LNCaP clone FGC (cell line): ENCODE measurements around the gene IGF2BP1.
A peak's percentile ranks its signal among the peaks of the same experiment; 100 is the strongest.
"Not testable (repeated sequence)": the region's sequence is repeated elsewhere in the genome, so short reads cannot be mapped to it uniquely, and the experiment has no call there.

Experiments used
- DNase-seq: peaks from one replicate; pipeline ENCODE4 v3.0.0-alpha.2; 2011; ENCODE audit warnings: low read depth
- H3K4me3 ChIP-seq: 2 replicates; pipeline ENCODE4 v1.5.1; 2011; ENCODE audit warnings: mild to moderate bottlenecking, low read depth, low read length, control low read depth
- TF ChIP-seq, protein P1 (sequence below): IDR thresholded peaks from 2 replicates; pipeline ENCODE4 v1.5.1; 2012; ENCODE audit warnings: mild to moderate bottlenecking; ENCODE audit not compliant: control insufficient read depth, insufficient read depth; ENCODE audit errors: extremely low read depth

IGF2BP1 gene

DNA sequence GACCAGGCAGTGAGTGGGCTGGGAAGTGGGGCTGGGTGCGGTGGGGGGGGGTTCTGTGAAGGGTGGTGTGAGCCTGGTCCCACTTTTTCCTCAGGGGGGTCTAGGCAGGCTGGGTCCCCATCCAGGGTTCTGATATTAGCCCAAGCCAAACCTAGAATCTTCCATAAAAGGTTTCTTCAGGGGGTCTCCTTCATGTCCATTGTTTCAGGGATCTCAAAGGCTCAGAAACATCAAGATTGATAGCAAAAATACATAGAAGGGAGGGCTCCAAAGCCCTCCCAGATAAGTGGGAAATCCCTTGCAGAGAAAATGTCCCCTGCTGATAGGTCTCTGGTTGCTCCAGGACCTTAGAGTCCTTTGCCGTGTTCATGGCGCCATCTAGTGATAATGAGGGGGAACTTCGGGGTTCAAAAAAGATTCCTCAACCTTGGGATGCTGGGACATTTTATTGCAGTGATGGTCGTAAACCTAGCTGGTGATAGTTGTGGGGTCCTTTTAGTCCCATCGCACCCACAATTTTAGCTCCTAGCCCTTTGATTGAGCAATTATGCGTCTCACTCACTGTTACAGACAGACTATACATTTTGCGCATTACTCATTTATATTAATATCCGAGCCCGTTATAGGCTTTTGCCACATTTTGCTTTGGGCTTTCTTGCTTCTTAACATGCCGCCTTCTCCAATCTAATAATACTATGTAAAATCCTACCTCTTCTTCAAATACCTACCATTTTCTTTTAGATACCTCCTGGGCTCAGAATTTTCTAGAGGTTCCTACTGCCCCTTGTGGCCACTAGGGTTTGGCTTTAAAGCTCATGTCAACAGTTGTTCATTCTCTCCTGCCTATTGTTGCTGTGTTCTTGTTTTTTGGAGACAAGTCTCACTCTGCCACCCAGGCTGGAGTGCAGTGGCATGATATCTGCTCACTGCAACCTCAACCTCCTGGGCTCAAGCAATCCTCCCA, 35.1 kb downstream of the IGF2BP1 start:
- TF ChIP-seq, protein P1, sequence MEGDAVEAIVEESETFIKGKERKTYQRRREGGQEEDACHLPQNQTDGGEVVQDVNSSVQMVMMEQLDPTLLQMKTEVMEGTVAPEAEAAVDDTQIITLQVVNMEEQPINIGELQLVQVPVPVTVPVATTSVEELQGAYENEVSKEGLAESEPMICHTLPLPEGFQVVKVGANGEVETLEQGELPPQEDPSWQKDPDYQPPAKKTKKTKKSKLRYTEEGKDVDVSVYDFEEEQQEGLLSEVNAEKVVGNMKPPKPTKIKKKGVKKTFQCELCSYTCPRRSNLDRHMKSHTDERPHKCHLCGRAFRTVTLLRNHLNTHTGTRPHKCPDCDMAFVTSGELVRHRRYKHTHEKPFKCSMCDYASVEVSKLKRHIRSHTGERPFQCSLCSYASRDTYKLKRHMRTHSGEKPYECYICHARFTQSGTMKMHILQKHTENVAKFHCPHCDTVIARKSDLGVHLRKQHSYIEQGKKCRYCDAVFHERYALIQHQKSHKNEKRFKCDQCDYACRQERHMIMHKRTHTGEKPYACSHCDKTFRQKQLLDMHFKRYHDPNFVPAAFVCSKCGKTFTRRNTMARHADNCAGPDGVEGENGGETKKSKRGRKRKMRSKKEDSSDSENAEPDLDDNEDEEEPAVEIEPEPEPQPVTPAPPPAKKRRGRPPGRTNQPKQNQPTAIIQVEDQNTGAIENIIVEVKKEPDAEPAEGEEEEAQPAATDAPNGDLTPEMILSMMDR: peak; percentile 78
- peak overlapping the region; percentile 29; the same call in 1 of the 2 replicates for H3K4me3 ChIP-seq
- DNase-seq: peak; percentile 55

DNA sequence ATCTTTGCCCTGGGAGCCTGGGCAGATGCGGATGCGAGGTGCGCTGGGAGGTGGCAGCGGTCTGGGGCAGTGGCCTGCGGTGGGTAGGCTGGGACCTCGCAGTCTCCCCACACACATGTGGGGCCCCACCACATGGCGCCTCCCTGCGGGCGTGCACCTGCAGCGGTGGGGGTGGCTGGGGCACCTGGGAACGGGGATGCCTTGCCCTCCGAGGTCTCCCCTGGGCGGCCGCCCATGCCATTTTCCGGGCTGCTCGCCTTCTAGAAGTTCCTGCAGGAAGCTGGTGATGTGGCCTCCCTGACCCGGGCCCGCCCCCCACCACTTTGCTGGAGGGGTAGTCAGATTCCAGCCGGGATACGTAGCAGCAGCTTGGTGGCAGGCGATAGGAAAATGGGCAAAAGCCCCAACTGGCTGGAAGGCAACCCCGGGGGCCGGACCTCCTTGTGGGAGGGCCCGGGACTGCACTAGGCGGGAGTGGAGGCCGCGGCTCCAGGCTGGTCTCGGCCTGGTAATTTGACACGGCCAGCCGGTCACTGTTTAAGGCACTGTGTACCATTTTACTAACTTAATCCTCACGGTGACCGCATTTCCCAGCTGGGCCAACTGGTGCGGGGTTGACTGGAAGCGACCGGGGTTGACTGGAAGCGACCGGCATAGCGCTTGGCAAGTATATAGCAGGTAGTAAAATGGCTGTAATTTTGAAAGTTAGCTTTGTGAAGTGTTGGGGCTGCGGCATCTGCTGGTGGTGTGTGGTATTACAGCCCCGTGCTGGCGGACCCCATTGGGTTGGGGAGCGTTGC, 38.5 kb downstream of the IGF2BP1 start:
- DNase-seq: no peak
- no peak overlapping the region for H3K4me3 ChIP-seq
- TF ChIP-seq, protein P1: peak; percentile 73

DNA sequence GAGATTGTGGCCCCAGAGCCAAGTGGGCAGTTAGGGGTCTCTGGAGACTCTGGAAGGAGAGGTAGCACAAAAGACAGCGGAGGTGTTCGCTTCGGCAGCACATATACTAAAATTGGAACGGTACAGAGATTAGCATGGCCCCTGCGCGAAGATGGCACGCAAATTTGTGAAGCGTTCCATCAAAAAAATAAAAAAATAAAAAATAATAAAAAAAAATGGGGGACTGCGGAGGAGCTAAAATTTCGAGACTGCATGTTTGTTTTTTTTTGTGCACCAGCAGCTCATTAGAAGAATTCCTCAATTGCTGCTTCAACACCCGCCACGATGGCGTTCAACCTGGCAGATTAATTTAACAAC, 39.1 kb downstream of the IGF2BP1 start:
- no peak for DNase-seq
- TF ChIP-seq, protein P1: no peak
- no peak overlapping the region for H3K4me3 ChIP-seq

DNA sequence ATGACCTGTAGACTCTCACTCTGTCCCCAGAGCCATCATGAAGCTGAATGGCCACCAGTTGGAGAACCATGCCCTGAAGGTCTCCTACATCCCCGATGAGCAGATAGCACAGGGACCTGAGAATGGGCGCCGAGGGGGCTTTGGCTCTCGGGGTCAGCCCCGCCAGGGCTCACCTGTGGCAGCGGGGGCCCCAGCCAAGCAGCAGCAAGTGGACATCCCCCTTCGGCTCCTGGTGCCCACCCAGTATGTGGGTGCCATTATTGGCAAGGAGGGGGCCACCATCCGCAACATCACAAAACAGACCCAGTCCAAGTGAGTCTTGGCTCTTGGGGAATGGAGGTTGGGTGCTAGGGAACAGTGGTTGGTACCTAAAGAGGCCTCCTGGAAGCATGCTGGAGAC, 41.0 kb downstream of the IGF2BP1 start:
- no peak overlapping the region for H3K4me3 ChIP-seq
- TF ChIP-seq, protein P1: no peak
- DNase-seq: no peak

DNA sequence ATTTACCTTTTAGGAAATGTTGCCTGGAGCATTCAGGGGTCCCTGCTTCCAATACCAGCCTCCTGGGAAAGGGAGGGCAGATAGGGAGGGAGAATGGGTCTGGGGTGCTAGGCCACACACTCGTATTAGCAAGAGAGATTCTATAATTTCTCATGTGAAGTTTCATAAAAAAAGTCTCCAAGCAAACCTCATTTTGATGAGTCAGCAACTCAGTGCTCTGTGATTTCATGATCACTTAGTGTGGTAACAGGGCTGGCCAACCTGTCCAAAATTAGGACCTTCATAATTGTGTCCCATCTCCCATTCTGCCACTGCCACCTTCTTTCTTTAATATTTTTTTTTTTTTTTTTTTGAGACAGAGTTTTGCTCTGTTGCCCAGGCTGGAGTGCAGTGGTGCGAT, 41.4 kb downstream of the IGF2BP1 start:
- no peak overlapping the region for H3K4me3 ChIP-seq
- TF ChIP-seq, protein P1: no peak
- DNase-seq: no peak

DNA sequence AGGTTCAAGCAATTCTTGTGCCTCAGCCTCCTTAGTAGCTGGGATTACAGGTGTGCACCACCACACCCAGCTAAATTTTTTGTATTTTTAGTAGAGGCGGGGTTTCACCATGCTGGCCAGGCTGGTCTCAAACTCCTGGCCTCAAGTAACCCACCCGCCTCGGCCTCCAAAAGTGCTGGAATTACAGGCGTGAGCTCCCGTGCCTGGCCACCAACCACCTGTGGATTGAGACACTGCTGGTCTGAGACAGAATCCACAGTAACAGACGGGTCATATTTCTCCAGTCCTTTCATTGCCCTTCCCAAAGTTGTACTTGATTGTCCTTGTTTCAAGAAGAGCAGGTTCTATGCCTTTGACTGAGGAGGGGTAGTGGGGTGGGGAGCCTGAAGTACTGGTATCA, 42.3 kb downstream of the IGF2BP1 start:
- H3K4me3 ChIP-seq, DNase-seq: not testable (repeated sequence)

DNA sequence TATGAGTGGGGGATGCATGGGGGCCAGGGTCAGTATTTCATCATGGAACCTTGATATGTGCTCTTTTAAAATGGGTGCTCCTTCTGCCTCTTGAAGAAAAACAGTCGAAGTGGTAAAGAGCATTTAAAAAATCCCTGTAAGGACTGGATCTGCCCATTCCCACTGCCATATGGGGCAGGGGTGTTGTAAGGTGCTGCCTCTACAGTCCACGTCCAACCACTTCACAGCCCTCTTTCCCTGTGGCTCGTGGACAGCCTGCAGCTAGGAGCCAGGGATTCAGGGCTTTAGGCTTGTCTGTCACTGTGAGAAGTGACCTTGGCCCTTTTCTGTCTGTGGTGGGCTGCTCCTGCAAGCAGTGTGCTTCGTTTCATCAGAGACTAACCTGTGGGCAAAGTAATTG, 44.3 kb downstream of the IGF2BP1 start:
- no peak for DNase-seq
- H3K4me3 ChIP-seq: no peak overlapping the region
- TF ChIP-seq, protein P1: no peak
